Activated CD8-positive, alpha-beta memory T cell treated with anti-CD3 and anti-CD28 coated beads for 1 hour (primary cell): ENCODE data around the gene DCTPP1.

ENCODE experiments used
- DNase-seq, 2 donors: peaks; one replicate each; pipeline ENCODE4 v3.0.0-alpha.2; 2020; ENCODE audit warnings: low read depth in 1 of 2; ENCODE audit errors: extremely low read depth in 1 of 2

Gene DCTPP1

DNA sequence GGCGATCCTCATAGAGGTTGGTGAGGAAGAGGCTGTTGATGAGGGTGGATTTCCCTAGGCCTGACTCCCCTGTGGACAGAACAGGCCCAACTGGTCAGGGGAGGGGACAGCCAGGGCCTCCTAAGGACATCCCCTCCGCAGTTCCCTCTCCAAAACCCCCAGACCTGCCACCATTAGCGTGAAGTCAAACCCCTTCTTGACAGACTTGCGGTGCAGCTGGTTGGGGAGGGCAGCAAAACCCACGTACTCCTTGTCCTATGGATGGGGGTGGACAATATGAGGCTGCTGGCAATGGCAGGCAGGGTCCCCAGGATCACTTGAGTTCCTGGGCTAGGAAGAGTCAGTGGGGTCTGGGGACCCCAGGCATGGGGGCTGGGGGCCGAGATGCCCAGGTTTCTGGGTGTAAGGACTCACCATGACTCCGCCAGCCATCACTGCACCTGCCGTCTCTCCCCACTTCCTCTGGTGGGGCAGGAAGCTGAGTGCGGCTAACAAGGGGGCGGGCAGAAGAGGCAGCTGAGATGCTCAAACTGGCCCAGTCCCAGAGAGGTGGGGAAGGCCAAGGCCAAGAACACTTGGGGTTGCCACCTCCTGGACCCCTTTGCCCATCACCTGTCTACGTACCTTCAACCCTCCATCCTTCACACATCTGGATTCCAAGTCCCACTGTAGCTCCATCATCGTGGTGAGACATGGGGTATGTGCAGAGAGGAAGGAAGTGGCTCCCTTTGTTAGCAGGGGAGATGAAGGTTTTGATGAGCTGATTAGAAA lies 47.5 kb downstream of the DCTPP1 start, which contains the start of gene SEPTIN1:
TSS of gene SEPTIN1 (minus strand) at position 451 of the 771 bp plus-strand sequence. CDS start at position 432, 19 bp downstream.
- peak in 1 of 2 donors; percentile 66 for DNase-seq

DNA sequence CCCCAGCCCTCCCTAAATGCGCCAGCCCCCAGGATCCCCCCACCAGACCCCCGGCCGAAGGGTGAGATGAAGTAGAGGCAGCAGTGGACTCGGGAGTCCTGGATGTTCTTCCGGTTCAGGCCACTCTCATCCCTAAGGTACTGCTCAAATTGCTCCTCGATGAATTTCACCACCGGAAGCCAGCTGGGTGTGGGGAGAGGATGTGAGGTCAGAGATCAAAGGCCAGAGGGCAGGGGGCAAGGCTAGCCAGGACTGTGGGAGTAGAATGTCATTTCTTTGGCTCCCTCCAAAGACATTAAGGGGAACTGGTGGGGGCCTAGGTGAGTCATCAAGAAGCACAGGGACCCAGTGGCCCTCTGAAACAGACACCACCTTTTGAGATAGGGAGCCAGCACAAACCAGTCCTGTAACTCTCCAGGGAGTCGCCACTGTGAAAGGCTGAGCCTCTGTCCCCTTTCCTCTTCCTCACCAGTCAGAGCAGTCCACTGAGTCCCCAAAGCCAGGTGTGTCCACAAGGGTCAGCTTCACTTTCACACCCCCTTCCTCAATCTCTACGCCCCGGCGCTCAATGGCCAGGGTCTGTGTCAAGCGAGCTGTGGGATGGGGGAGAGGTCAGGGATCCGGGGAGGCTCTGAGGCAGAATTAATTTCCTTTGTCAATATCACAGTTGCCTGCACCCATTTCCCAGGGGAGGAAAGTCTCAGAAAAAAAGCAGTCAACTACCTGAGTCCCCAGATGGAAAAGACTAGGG lies 48.4 kb downstream of the DCTPP1 start:
- no peak for DNase-seq

DNA sequence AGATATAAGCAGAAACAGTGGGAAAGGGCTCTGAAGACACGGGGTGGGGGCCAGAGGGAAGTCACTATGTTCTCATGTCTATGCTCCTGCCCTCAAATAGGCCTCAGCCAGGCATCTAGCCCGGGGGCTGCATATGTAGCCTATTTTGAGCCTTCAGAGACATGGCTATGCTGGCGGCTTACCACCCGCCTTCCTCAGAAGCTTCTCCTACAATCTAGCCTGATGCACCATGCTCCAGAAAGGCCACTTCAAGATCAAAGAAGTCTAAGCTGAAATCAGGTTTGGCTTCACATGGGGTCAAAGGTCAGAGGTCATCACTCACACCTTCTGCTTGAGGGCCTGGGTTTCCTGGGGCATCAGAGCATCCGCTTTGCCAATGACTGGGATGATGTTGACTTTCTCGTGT lies 49.0 kb downstream of the DCTPP1 start:
- DNase-seq = no peak

DNA sequence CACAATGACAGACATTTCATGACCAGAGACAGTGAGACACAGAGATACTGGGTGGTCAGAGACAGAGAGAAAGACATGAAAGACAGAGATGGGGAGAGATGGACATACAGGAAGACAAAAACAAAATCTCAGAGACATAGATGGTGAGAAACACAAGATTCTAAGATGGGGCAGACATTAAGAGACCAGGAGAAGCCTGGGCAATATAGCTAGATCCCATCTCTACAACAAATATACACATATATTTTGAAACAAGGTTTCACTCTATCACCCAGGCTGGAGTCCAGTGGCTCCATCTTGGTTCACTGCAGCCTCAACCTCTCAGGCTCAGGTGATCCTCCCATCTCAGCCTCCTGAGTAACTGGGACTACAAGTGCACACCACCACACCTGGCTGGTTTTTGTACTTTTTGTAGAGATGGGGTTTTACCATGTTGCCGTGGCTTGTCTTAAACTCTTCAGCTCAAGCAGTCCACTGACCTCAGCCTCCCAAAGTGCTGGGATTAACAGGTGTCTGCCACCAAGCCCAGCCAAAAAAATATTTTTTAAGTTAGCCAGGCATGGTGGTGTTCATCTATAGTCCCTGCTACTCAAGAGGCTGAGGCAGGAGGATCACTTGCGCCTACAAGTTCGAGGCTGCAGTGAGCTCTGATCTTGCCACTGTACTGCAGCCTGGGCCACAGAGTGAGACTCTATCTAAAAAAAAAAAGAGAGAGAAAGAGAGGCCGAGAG lies 49.6 kb downstream of the DCTPP1 start:
- DNase-seq = no peak

DNA sequence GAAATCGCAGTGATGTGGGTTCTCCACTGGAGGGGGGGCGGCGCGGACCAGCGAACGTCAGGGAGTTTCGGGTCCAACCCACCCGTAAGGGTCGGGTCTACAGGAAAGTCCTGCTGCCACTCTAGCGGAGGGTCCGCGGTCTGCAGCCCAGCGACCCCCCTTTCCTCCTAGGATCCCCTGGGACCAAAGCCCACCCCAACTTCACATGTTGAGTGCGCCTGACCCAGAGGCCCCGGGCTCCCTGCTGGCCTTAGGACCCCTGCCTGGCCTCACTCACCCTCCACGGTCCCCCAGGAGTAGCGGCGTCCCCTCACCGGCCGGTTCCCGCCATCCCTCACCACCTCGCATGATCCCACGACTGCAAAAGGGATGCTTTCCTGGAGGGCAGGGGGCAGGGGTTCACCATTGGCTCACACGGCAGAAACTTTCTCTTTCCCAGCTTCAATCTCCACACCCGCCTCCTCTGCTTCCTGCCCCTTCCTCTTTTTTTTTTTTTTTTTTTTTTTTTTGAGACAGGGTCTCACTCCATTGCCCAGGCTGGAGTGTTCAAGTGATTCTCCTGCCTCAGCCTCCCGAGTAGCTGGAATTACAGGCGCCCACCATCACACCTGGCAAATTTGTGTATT lies 50.6 kb downstream of the DCTPP1 start:
- DNase-seq = no peak

DNA sequence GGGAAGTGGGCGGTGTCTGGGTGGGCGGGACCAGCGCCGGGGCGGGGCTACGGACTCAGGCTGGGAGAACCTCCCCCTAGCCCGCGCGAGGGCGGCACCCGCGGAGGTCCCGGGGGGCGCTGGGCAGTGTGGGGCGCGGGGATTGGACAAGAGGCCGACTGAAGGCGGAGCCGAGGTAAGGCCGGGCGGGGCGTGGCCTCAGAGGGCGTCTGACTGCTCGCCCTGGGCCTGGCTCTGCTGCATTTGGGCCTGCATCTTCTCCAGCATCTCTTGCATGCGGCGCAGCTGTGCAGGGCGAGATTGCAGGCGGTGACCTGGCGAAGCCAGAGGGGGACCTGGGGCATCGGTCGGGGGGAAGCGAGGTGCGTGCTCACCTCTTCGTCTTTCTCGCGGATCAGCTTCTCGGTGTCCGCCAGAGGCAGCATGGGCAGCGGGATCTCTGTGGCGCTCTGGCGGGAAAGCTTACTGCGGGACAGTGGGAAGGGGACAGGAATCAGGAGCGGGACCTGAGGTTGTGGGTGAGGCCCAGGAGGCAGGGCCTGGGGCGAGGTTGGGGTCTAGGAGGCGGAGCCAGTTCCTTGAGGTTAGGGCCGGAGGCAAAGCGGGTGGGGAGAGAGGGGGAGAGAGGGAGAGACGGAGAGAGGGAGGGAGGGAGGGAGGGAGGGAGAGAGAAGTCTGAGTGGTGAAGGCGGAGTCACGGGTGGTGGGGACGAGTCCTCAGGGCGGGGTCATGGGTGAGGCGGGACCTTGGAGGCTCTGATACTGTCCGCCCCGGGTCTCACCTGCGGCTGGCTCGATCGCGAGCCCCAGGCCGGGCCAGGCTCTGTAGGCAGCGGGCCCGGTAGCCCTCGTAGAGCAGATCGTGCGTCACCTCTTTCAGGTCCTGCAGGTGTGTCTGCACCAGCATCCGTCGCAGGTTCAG lies 51.3 kb downstream of the DCTPP1 start:
- DNase-seq = peak; percentile 97 to 99

DNA sequence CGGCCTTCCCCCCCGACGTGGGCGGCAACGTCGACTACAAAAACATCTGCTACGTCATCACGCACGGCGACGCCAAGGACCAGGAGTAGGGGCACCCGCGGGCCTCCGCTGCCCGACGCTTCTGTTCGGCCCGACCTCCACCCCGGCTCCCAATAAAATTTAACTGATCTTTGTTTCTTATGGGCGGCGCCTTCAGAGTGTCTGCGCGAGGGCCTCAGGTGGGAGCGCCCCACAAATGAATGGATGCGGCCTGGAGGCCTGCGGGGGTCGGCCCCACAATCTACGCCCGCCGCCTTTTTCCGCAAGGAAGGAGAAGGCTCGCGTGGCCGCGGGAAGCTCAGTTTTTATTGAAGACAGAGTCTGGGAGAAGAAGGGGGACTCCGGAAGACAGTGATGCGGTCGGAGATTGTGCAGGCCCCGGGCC lies 52.0 kb downstream of the DCTPP1 start:
- DNase-seq = peak; percentile 80 to 84

DNA sequence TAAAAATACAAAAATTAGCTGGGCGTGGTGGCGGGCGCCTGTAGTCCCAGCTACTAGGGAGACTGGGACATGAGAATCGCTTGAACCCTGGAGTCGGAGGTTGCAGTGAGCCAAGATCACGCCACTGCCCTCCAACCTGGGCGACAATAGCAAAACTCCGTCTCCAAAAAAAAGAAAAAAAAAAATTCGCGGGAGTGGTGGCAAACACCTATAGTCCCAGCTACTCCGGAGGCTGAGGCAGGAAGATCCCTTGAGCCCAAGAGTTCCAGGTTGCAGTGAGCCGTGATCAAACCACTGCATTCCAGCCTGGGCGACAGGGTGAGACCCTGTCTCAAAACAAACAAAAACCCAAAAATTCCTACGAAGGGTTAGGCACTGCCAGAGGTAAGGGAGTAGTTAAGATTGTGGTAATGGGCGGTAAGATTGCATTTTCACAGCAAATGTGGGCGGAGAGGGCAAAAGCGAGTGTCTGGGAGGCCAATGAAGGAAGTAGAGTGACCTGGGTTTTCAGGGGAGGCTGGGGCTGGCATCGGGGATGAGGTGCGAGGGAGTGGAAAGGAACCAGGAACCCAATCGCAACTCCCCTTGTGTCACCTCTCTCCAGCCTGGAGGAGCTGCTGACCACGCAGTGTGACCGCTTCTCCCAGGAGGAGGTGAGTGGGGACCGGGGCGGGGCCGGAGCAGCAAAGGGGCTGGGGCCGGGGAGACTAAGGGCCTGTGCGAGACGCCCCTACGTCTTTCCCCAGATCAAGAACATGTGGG lies 52.6 kb downstream of the DCTPP1 start:
- DNase-seq = no peak

DNA sequence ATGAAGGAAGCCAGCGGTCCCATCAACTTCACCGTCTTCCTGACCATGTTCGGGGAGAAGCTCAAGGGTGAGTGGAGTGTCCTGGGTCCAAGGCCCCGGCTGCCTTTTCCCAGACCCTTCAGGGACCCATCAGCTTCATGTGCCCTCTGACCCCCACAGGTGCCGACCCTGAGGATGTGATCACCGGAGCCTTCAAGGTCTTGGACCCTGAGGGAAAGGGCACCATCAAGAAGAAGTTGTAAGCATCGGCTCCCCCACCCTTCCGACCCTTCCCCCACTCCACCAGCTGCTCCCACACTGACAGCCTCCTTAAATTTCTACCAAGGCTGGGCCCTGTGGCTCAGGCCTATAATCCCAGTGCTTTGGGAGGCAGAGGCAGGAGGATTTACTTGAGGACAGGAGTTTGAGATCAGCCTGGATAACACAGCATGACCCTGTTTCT lies 53.3 kb downstream of the DCTPP1 start:
- no peak for DNase-seq

DNA sequence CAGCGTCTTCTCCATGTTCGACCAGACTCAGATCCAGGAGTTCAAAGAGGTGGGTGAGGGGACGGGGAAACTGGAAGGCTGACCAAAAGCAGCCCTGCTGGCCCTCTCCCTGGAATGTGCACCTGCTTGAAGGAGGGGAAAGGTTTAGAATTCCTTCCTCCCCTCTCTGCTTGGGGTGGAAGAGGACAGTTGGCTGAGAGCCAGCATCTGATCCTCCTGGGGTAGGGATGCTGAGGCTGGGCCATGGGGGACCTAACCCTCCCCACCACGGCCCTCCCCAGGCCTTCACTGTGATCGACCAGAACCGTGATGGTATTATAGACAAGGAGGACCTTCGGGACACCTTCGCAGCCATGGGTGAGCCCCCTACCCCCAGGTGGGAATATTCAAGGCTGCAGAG lies 54.0 kb downstream of the DCTPP1 start:
- DNase-seq = no peak

DNA sequence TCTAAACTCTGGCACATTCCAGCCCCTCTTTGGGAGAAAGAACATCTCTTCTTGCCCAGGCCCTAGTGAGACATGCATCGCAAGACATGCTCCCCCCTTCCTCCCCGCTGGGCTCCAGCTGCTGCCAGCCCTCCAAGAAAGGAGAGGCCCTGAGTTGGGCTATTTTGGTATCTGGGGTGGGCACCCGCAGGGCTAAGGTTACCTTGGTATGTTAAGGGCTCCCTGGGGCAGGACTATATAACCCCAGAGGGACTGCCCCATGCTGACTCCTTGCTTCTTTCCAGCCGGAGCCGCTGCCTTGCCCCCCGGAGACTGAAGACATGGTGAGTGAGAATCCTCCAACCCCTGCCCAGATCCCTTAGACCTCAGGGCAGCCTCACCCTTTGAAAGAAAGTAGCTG lies 55.3 kb downstream of the DCTPP1 start, which contains the start of gene MYL11:
TSS of gene MYL11 (plus strand) at position 265 of the 400 bp plus-strand sequence. CDS start at position 321, 56 bp downstream.
- DNase-seq = no peak
